Lower leg skin (tissue), 3 donors: Measurements from ENCODE around the gene PDE7B.

ENCODE experiments used
- POLR2A ChIP-seq, 2 donors: fragments of 450-650 bp; IDR thresholded peaks; one replicate each; pipeline ENCODE4 v1.6.1; 2016 to 2017; ENCODE audit warnings: antibody characterized with exemption in 2 of 2, mild to moderate bottlenecking in 1 of 2, moderate library complexity in 1 of 2
- TF ChIP-seq, protein P1 (sequence below), 3 donors: fragments of 450-650 bp; IDR thresholded peaks; one replicate each; pipeline ENCODE4 v1.5.1; 2016; ENCODE audit warnings: antibody characterized with exemption in 3 of 3, mild to moderate bottlenecking in 3 of 3, moderate library complexity in 2 of 3

DNA sequence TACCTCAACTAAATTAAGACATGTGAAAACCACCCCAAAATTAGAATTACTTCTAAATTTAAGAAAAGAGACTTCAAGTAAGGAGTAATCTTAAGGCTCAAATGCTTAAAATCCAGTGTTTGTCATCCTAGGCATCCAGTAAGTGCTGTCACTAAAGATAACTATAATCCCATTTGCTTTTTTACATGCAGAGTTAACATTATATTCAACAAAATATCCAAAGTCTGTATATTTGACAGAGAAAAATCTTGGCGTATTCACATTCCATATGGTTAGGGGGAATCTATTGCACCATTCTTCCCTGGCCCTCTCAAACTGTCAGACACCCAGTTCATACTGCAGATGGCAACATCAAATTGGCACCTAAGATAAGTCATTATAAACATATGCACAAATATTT lies 381.2 kb downstream of the PDE7B start:
- TF ChIP-seq POLR2A (IDR thresholded peaks at IDR 0.05): no peak
- TF ChIP-seq, protein P1, sequence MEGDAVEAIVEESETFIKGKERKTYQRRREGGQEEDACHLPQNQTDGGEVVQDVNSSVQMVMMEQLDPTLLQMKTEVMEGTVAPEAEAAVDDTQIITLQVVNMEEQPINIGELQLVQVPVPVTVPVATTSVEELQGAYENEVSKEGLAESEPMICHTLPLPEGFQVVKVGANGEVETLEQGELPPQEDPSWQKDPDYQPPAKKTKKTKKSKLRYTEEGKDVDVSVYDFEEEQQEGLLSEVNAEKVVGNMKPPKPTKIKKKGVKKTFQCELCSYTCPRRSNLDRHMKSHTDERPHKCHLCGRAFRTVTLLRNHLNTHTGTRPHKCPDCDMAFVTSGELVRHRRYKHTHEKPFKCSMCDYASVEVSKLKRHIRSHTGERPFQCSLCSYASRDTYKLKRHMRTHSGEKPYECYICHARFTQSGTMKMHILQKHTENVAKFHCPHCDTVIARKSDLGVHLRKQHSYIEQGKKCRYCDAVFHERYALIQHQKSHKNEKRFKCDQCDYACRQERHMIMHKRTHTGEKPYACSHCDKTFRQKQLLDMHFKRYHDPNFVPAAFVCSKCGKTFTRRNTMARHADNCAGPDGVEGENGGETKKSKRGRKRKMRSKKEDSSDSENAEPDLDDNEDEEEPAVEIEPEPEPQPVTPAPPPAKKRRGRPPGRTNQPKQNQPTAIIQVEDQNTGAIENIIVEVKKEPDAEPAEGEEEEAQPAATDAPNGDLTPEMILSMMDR (IDR thresholded peaks at IDR 0.05): no peak
